ENCODE measurements around the gene EPS8L2.

EPS8L2 gene

GRCh38 chr11:769887-770641 lies 64.0 kb downstream of the EPS8L2 start:
- Histone ChIP-seq H2AFZ (ENCODE audit: low read depth, low read length) (no peak overlapping the region), H3K27ac (ENCODE audit: low read length) (no peak overlapping the region), H3K9ac (ENCODE audit: low read length) (no peak overlapping the region), H3K27me3 (ENCODE audit: low read depth, low read length) (no peaks in the 10 kb centered on the region), H3K4me3 (ENCODE audit: low read length) (no peak overlapping the region), H3K79me2 (ENCODE audit: low read length) (peaks cover 45% of the 10 kb centered on the region), H3K4me1 (ENCODE audit: low read length) (peaks cover 3% of the 10 kb centered on the region; the same call in 1 of the 2 replicates), H3K9me3 (ENCODE audit: insufficient read depth, low read length) (no peaks in the 10 kb centered on the region), H3K36me3 (replicated peaks; ENCODE audit: low read depth, low read length) (peaks cover 41% of the 10 kb centered on the region), H4K20me1 (ENCODE audit: insufficient read depth, low read length) (peaks cover 24% of the 10 kb centered on the region), H3K4me2 (ENCODE audit: low read length) (no peak overlapping the region)
- TF ChIP-seq CTCF (IDR thresholded peaks at IDR 0.05; ENCODE audit: low read depth, low read length): no peak

GRCh38 chr11:770642-771616 lies 64.9 kb downstream of the EPS8L2 start:
- Histone ChIP-seq H3K9me3 (ENCODE audit: insufficient read depth, low read length) (no peaks in the 10 kb centered on the region), H3K9ac (ENCODE audit: low read length) (no peak overlapping the region), H3K4me2 (ENCODE audit: low read length) (no peak overlapping the region), H3K79me2 (ENCODE audit: low read length) (peaks cover 53% of the 10 kb centered on the region), H3K4me3 (ENCODE audit: low read length) (no peak overlapping the region), H3K27me3 (ENCODE audit: low read depth, low read length) (no peaks in the 10 kb centered on the region), H3K36me3 (replicated peaks; ENCODE audit: low read depth, low read length) (peaks cover 40% of the 10 kb centered on the region), H3K27ac (ENCODE audit: low read length) (no peak overlapping the region), H3K4me1 (ENCODE audit: low read length) (peaks cover 8% of the 10 kb centered on the region; the same call in 1 of the 2 replicates), H4K20me1 (ENCODE audit: insufficient read depth, low read length) (peaks cover 31% of the 10 kb centered on the region), H2AFZ (ENCODE audit: low read depth, low read length) (no peak overlapping the region)
- TF ChIP-seq EZH2phosphoT487 (IDR thresholded peaks at IDR 0.05; ENCODE audit: low read depth) (no peak), CTCF (IDR thresholded peaks at IDR 0.05; ENCODE audit: low read depth, low read length) (no peak)

- no peak for TF ChIP-seq EZH2phosphoT487 (IDR thresholded peaks at IDR 0.05; ENCODE audit: low read depth)
- no peak for TF ChIP-seq CTCF (IDR thresholded peaks at IDR 0.05; ENCODE audit: low read depth, low read length)
- H2AFZ ChIP-seq (ENCODE audit: low read depth, low read length): no peak overlapping the region
- no peak overlapping the region for H3K4me2 ChIP-seq (ENCODE audit: low read length)
- no peak overlapping the region for H3K27ac ChIP-seq (ENCODE audit: low read length)
- H3K4me3 ChIP-seq (ENCODE audit: low read length): no peak overlapping the region
- H3K4me1 ChIP-seq (ENCODE audit: low read length): peaks cover 8% of the 10 kb centered on the region; the same call in 1 of the 2 replicates
- H3K27me3 ChIP-seq (ENCODE audit: low read depth, low read length): no peaks in the 10 kb centered on the region
- no peaks in the 10 kb centered on the region for H3K9me3 ChIP-seq (ENCODE audit: insufficient read depth, low read length)
- H3K9ac ChIP-seq (ENCODE audit: low read length): no peak overlapping the region
- peaks cover 32% of the 10 kb centered on the region for H3K36me3 ChIP-seq (replicated peaks; ENCODE audit: low read depth, low read length)
- H3K79me2 ChIP-seq (ENCODE audit: low read length): peaks cover 61% of the 10 kb centered on the region
- peaks cover 35% of the 10 kb centered on the region for H4K20me1 ChIP-seq (ENCODE audit: insufficient read depth, low read length)
Observed at GRCh38 chr11:771617-772204, 65.7 kb downstream of the EPS8L2 start.

Measured in OCI-LY3 (cell line).